ENCODE data around the gene SREBF1. TPM values are rescaled to one million over a fixed set of nuclear protein-coding genes. Genes with fewer than 3 reads are reported as not detected.

The SREBF1 gene
- total and polyA plus RNA-seq, 2 experiments from 2014 or later: 39.6 to 85.3 TPM

DNA sequence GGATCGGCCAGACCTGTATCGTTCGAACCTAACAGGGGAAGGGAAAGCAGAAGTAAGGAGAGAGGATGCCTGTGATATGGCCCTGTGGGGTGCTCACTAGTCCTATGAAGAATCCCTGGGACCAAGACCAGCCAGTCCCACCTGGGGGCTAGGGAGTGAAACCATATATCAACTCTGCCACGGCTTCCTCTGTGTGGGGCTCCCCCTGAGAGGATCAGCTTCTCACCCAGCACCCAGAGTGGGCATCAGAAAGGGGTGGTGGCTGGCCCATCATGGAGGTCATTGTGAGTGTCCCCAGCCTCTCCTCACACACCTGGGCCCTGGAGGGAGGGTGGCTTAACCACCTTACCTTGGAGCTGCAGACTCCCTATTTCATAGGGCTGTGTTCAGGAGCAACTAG, 30.1 kb upstream of the SREBF1 start (continued):
- TF ChIP-seq REST (IDR thresholded peaks at IDR 0.05; ENCODE audit: unreplicated experiment) (no peak), STAT1 (IDR thresholded peaks at IDR 0.05; ENCODE audit: unreplicated experiment) (no peak), EZH2phosphoT487 (IDR thresholded peaks at IDR 0.05; ENCODE audit: unreplicated experiment) (no peak), POLR2AphosphoS5 (IDR thresholded peaks at IDR 0.05; ENCODE audit: low read depth) (no peak)
- TF ChIP-seq, protein P1, sequence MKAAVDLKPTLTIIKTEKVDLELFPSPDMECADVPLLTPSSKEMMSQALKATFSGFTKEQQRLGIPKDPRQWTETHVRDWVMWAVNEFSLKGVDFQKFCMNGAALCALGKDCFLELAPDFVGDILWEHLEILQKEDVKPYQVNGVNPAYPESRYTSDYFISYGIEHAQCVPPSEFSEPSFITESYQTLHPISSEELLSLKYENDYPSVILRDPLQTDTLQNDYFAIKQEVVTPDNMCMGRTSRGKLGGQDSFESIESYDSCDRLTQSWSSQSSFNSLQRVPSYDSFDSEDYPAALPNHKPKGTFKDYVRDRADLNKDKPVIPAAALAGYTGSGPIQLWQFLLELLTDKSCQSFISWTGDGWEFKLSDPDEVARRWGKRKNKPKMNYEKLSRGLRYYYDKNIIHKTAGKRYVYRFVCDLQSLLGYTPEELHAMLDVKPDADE (IDR thresholded peaks at IDR 0.05): no peak

- DNase-seq (ENCODE audit: low spot score) (no peak), ATAC-seq (no peak)
- no peaks in the 10 kb centered on the region for H3K9me2 ChIP-seq (ENCODE audit: insufficient read depth)
- no peak overlapping the region for H3K27ac ChIP-seq (ENCODE audit: low read depth)
- H3K27me3 Mint-ChIP-seq (ENCODE audit: insufficient read depth, low read depth, poor library complexity): peaks cover 18% of the 10 kb centered on the region
- H3K4me2 ChIP-seq: no peak overlapping the region
- H4K20me1 ChIP-seq (replicated peaks; ENCODE audit: insufficient read depth): no peaks in the 10 kb centered on the region
- TF ChIP-seq CTCF (conservative IDR thresholded peaks at IDR 0.05; ENCODE audit: low read depth in 2 of 2) (no peak), EZH2phosphoT487 (IDR thresholded peaks at IDR 0.05; ENCODE audit: unreplicated experiment) (no peak), ZNF114 (CRISPR knock-in tag; IDR thresholded peaks at IDR 0.05) (no peak), JUNB (IDR thresholded peaks at IDR 0.05; ENCODE audit: unreplicated experiment) (no peak), POLR2AphosphoS5 (IDR thresholded peaks at IDR 0.05; ENCODE audit: low read depth) (no peak), NANOG (IDR thresholded peaks at IDR 0.05; ENCODE audit: borderline replicate concordance) (no peak)
- peaks cover 44% of the 10 kb centered on the region for H3K4me1 Mint-ChIP-seq
- H3K9me3 Mint-ChIP-seq: no peaks in the 10 kb centered on the region
- peaks cover 14% of the 10 kb centered on the region for H3F3A ChIP-seq (replicated peaks; ENCODE audit: low read depth)
- H2AFZ ChIP-seq: no peak overlapping the region
- no peaks in the 10 kb centered on the region for H3K36me3 Mint-ChIP-seq (ENCODE audit: low read depth)
- H3K4me3 ChIP-seq: no peak overlapping the region
- H3K27ac Mint-ChIP-seq: no peak overlapping the region
- 0 out of 2 replicates have a peak, but pooled peaks cover 3% of the 10 kb centered on the region for H3K27me3 ChIP-seq (ENCODE audit: insufficient read depth)
- H3K4me1 ChIP-seq (ENCODE audit: insufficient read depth): peaks cover 20% of the 10 kb centered on the region
- H3K36me3 ChIP-seq (ENCODE audit: insufficient read depth): no peaks in the 10 kb centered on the region
- H3K4me3 Mint-ChIP-seq: no peak overlapping the region
- no peaks in the 10 kb centered on the region for H3K79me2 ChIP-seq (replicated peaks; ENCODE audit: insufficient read depth)
Measured at GRCh38 chr17:17866425-17866824, 29.6 kb upstream of the SREBF1 start.
